ENCODE data around the gene UGGT2.
"Not testable (repeated sequence)": the region's sequence is repeated elsewhere in the genome, so short reads cannot be mapped to it uniquely, and the experiment has no call there.

The UGGT2 gene

DNA sequence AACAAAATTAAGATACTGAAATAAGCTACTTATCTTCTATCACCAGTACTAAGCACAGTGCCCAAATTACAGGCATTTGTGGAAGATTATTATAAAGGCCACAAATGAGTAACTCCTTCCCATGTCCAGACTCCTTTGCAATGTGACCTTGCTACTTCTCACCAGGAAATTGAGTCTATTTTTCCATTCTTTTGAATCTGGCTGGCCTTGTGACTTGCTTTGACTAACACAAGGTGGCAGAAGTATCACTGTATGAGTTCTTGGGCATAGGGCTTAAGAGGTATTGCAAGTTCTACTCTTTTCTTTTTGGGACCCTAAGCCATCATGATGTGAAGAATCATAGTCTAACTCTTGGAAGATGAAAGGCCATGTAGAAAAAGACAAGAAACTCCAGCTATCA, 49.9 kb downstream of the UGGT2 start:
- no peak for DNase-seq (ENCODE audit: extremely low read depth, low read depth)
- TF ChIP-seq, protein P1, sequence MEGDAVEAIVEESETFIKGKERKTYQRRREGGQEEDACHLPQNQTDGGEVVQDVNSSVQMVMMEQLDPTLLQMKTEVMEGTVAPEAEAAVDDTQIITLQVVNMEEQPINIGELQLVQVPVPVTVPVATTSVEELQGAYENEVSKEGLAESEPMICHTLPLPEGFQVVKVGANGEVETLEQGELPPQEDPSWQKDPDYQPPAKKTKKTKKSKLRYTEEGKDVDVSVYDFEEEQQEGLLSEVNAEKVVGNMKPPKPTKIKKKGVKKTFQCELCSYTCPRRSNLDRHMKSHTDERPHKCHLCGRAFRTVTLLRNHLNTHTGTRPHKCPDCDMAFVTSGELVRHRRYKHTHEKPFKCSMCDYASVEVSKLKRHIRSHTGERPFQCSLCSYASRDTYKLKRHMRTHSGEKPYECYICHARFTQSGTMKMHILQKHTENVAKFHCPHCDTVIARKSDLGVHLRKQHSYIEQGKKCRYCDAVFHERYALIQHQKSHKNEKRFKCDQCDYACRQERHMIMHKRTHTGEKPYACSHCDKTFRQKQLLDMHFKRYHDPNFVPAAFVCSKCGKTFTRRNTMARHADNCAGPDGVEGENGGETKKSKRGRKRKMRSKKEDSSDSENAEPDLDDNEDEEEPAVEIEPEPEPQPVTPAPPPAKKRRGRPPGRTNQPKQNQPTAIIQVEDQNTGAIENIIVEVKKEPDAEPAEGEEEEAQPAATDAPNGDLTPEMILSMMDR (IDR thresholded peaks at IDR 0.05; ENCODE audit: low read depth, low read length, missing control alignments) = no peak
- H3K4me3 ChIP-seq (replicated peaks; ENCODE audit: low read depth, low read length) = no peak overlapping the region

DNA sequence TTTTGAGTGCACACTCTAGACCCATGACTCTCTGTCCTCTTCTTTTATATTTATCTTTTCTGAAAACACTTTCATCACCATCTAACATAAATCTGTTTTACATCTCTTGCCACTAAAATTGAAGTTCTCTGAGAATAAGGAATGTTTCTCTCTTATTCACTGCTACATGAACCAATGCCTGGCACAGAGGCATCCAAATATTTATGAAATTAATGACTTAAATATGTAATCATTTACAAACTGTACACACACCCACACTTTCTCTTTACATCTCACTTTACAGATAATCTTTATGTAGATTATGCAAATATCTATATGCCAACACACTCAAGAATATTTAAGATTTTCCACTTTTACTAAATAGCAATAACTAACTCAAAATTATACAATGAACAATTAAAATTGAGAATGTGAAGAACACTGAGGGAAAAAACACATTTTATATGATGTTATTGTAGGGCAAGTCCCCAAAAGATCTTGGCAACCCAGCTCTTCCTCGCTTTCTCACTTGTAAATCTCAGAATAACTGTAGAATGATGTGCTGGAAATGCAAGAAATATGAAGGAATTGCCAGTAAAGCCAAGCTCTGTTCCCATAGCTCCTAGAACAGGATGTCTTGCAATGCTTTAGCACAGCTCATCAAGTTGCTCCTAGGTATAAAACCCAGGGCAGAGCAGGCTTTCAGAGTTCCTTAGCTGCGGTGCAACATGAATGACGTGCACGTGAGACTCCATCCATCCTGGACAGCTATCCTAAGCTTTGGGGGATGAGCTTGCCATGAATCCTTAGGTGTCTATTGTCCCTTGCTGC, 50.7 kb downstream of the UGGT2 start:
- no peak overlapping the region for H3K4me3 ChIP-seq (replicated peaks; ENCODE audit: low read depth, low read length)
- DNase-seq (ENCODE audit: extremely low read depth, low read depth) = no peak
- TF ChIP-seq, protein P1 (IDR thresholded peaks at IDR 0.05; ENCODE audit: low read depth, low read length, missing control alignments) = no peak

DNA sequence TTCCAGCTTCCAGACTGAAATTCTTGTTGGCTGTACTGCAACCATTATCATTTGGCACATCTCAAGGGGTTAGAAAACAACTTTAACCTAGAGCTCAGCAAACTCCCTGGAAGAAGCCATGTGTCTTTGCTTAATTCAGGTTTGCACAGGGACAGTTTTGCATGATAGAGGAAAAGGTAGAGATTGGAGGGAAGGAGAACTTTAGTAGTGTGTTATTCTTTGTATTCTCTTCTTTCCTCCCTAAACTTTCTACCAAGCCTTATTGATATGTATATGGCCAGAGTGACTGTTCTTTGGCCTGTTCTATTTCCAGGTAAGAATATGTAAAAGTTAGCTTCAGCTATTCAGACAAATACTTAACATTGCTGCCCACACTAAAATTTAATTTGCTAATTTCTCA, 53.1 kb downstream of the UGGT2 start:
- DNase-seq (ENCODE audit: extremely low read depth, low read depth) = no peak
- TF ChIP-seq, protein P1 (IDR thresholded peaks at IDR 0.05; ENCODE audit: low read depth, low read length, missing control alignments) = no peak
- H3K4me3 ChIP-seq (replicated peaks; ENCODE audit: low read depth, low read length) = no peak overlapping the region

DNA sequence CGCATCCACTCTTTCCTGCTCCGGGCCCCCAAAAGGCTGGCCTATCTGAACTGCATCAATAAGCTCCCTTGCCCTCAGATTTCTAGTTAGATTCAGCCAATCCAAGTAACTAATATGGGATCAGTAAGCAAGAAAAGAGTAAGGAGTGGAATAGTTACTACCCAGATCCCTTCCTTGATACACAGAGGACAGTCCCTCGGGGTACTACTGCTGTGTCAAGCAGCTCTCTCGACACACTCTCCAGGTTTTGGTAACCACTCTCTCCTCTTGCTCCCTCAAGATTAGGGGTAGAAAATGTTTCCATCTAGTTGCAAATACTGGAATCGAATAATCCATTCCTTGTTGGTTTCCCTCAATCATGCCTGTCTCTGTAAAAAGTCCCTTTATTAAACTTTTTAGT, 65.4 kb downstream of the UGGT2 start:
- TF ChIP-seq, protein P1 (IDR thresholded peaks at IDR 0.05; ENCODE audit: low read depth, low read length, missing control alignments) = no peak
- H3K4me3 ChIP-seq (replicated peaks; ENCODE audit: low read depth, low read length) = no peak overlapping the region
- DNase-seq (ENCODE audit: extremely low read depth, low read depth) = no peak

DNA sequence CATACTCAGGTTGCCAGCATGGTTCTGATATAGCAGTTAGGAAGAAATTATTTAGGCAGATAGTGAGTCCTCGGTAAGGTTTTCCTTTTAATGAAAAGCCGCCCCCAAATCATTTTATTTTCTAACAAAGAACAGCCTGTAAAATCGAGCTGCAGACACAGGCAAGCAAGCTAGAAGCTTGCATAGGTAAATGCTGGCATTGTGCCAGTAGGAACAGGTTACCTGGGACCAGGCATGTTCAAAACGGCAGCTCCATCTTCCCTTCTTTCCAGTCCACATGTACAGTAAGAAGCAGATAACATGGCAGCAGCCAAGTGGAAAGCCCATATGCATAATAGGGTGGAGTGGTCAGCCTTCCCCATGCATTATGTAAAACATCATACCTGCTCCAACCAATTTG, 71.1 kb downstream of the UGGT2 start:
- DNase-seq (ENCODE audit: extremely low read depth, low read depth) = no peak
- no peak overlapping the region for H3K4me3 ChIP-seq (replicated peaks; ENCODE audit: low read depth, low read length)
- TF ChIP-seq, protein P1 (IDR thresholded peaks at IDR 0.05; ENCODE audit: low read depth, low read length, missing control alignments) = no peak

DNA sequence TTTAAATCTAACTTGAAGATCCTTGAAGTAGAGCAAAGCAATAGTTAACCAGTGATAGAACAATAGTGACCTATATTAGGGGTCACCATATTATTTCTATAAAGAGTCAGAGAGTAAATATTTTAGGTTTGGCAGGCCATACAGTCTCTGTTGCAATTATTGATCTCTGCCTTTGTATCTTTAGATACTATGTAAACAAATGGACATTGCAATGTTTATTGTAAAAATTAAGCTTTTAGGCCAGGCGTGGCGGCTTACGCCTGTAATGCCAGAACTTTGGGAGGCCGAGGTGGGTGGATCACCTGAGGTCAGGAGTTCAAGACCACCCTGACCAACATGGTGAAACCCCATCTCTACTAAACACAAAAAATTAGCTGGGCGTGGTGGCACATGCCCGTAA, 80.5 kb downstream of the UGGT2 start:
- H3K4me3 ChIP-seq (replicated peaks; ENCODE audit: low read depth, low read length); DNase-seq (ENCODE audit: extremely low read depth, low read depth): not testable (repeated sequence)

DNA sequence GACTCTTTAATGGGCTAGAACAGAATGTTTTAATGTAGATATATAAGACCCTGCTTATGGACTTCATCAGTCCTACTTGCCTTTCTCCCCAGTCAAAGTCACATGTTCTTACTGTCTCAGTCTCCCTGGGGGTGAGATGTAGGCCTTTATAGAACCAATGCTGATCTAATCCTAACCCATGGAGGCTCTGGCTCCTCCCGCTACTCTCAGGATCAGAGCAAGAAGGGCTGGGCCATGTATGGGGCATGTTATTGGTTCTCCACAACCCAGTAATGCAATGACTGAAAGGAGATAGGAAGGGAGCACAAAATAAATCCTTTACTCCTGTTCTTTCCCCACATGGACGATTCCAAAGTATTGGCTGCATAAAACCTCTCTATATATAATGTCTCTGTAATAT, 82.3 kb downstream of the UGGT2 start:
- TF ChIP-seq, protein P1 (IDR thresholded peaks at IDR 0.05; ENCODE audit: low read depth, low read length, missing control alignments) = no peak
- no peak overlapping the region for H3K4me3 ChIP-seq (replicated peaks; ENCODE audit: low read depth, low read length)
- no peak for DNase-seq (ENCODE audit: extremely low read depth, low read depth)

Data from HFF-Myc (cell line).